GM23338 (cell line): Measurements from ENCODE around the gene DOLK. TPM values are rescaled to one million over a fixed set of nuclear protein-coding genes. Genes with fewer than 3 reads are reported as not detected.

Experiments
- ATAC-seq: fragments of 200-7000 bp; cut with Tn5 transposase; 3 replicates; pipeline ENCODE4 v1.9.1; 2020
- DNase-seq: peaks from one replicate; pipeline ENCODE4 v3.0.0-alpha.2; 2015; ENCODE audit warnings: low spot score
- H2AFZ ChIP-seq: fragments of 200-600 bp; sonication (generic); 2 replicates; pipeline ENCODE4 v1.8.0; 2016; ENCODE audit warnings: antibody characterized with exemption, mild to moderate bottlenecking, moderate library complexity
- H3F3A ChIP-seq: fragments of 200-600 bp; sonication (generic); replicated peaks from 2 replicates; pipeline ENCODE4 v1.8.0; 2017; ENCODE audit warnings: antibody characterized with exemption, mixed run types, low read depth
- H3K27ac ChIP-seq: fragments of 200-600 bp; sonication (generic); 2 replicates; pipeline ENCODE4 v1.6.1; 2016; ENCODE audit warnings: low read depth
- H3K27me3 ChIP-seq: fragments of 200-600 bp; sonication (generic); 2 replicates; pipeline ENCODE4 v1.8.0; 2016; ENCODE audit warnings: mild to moderate bottlenecking, mixed run types, moderate library complexity; ENCODE audit not compliant: insufficient read depth
- H3K36me3 ChIP-seq: fragments of 200-600 bp; sonication (generic); 2 replicates; pipeline ENCODE4 v1.8.0; 2016; ENCODE audit warnings: mild to moderate bottlenecking; ENCODE audit not compliant: insufficient read depth
- H3K4me1 ChIP-seq: fragments of 200-600 bp; sonication (generic); 2 replicates; pipeline ENCODE4 v1.8.0; 2016; ENCODE audit warnings: mild to moderate bottlenecking, moderate library complexity; ENCODE audit not compliant: insufficient read depth
- H3K4me2 ChIP-seq: fragments of 200-600 bp; sonication (generic); 2 replicates; pipeline ENCODE4 v1.7.1; 2017; ENCODE audit warnings: mixed run types
- H3K4me3 ChIP-seq: fragments of 200-600 bp; sonication (generic); 2 replicates; pipeline ENCODE4 v1.6.1; 2016; ENCODE audit warnings: mixed run types
- H3K79me2 ChIP-seq: fragments of 200-600 bp; sonication (generic); replicated peaks from 2 replicates; pipeline ENCODE4 v1.8.0; 2017; ENCODE audit warnings: mild to moderate bottlenecking; ENCODE audit not compliant: insufficient read depth
- H3K9me2 ChIP-seq: fragments of 200-600 bp; sonication (generic); 2 replicates; pipeline ENCODE4 v1.8.0; 2017; ENCODE audit not compliant: insufficient read depth
- H4K20me1 ChIP-seq: fragments of 200-600 bp; sonication (generic); replicated peaks from 2 replicates; pipeline ENCODE4 v1.8.0; 2017; ENCODE audit warnings: mild to moderate bottlenecking; ENCODE audit not compliant: insufficient read depth
- H3K27ac Mint-ChIP-seq: 2 replicates; pipeline ENCODE4 v1.8.0; 2020; ENCODE audit warnings: inconsistent platforms, mild to moderate bottlenecking, moderate library complexity, mixed read lengths
- H3K27me3 Mint-ChIP-seq: 3 replicates; pipeline ENCODE4 v1.8.0; 2022; ENCODE audit warnings: low read depth, mild to moderate bottlenecking, moderate library complexity, mixed read lengths, inconsistent platforms; ENCODE audit not compliant: insufficient read depth, poor library complexity
- H3K36me3 Mint-ChIP-seq: 3 replicates; pipeline ENCODE4 v1.8.0; 2021; ENCODE audit warnings: low read depth, mild to moderate bottlenecking, inconsistent platforms, moderate library complexity, mixed read lengths
- H3K4me1 Mint-ChIP-seq: 3 replicates; pipeline ENCODE4 v1.8.0; 2020; ENCODE audit warnings: mild to moderate bottlenecking, inconsistent platforms, mixed read lengths
- H3K4me3 Mint-ChIP-seq: 3 replicates; pipeline ENCODE4 v1.8.0; 2021; ENCODE audit warnings: moderate library complexity, mild to moderate bottlenecking, inconsistent platforms, mixed read lengths
- H3K9me3 Mint-ChIP-seq: 3 replicates; pipeline ENCODE4 v1.8.0; 2020; ENCODE audit warnings: moderate library complexity, mild to moderate bottlenecking, inconsistent platforms, mixed read lengths
- CREB1 ChIP-seq: fragments of 250-450 bp; sonication (Bioruptor Pico); IDR thresholded peaks from 2 replicates; pipeline ENCODE4 v1.5.0; 2020; ENCODE audit warnings: low read depth, mild to moderate bottlenecking, moderate library complexity
- EZH2 ChIP-seq: fragments of 200-600 bp; sonication (generic); IDR thresholded peaks from one replicate; pipeline ENCODE4 v1.8.0; 2017; ENCODE audit warnings: antibody characterized with exemption, mild to moderate bottlenecking, low read depth; ENCODE audit not compliant: unreplicated experiment
- EZH2phosphoT487 ChIP-seq: fragments of 200-600 bp; sonication (generic); IDR thresholded peaks from one replicate; pipeline ENCODE4 v1.8.1; 2018; ENCODE audit warnings: antibody characterized with exemption; ENCODE audit not compliant: unreplicated experiment
- JUNB ChIP-seq: IDR thresholded peaks from one replicate; pipeline ENCODE4 v1.6.1; 2016; ENCODE audit warnings: antibody characterized with exemption; ENCODE audit not compliant: unreplicated experiment
- NANOG ChIP-seq: IDR thresholded peaks from 2 replicates; pipeline ENCODE4 v1.6.1; 2016; ENCODE audit warnings: antibody characterized with exemption, borderline replicate concordance
- POLR2AphosphoS5 ChIP-seq: IDR thresholded peaks from 2 replicates; pipeline ENCODE4 v1.6.1; 2016; ENCODE audit warnings: antibody characterized with exemption, low read depth
- STAT1 ChIP-seq: IDR thresholded peaks from one replicate; pipeline ENCODE4 v1.6.1; 2016; ENCODE audit warnings: antibody characterized with exemption; ENCODE audit not compliant: unreplicated experiment
- ZNF114 ChIP-seq: fragments of 250-450 bp; sonication (Bioruptor Pico); IDR thresholded peaks from 2 replicates; pipeline ENCODE4 v1.5.0; 2020; ENCODE audit warnings: mild to moderate bottlenecking, moderate library complexity
- ZNF331 ChIP-seq: fragments of 250-450 bp; sonication (Bioruptor Pico); IDR thresholded peaks from 2 replicates; pipeline ENCODE4 v1.5.0; 2020; ENCODE audit warnings: low read depth, mild to moderate bottlenecking, moderate library complexity
- polyA plus RNA-seq: library from polyadenylated mRNA; unstranded; fragments of >200 nt; fragmentation: Nextera tagmentation; extraction: Ambion mirVana; gene quantifications from 2 replicates; pipeline ENCODE4 v1.2.1, GENCODE V29; 2016
- total RNA-seq: library from RNA; depleted of rRNA; stranded (reverse); fragments of >200 nt; shearing (Covaris generic); gene quantifications from 2 replicates; pipeline ENCODE4 v1.2.3, GENCODE V29; 2014
- TF ChIP-seq, protein P1 (sequence below): fragments of 250-450 bp; sonication (Bioruptor Pico); IDR thresholded peaks from 2 replicates; pipeline ENCODE4 v1.5.0; 2020; ENCODE audit warnings: mild to moderate bottlenecking, moderate library complexity
- TF ChIP-seq, protein P2 (sequence below), 2 experiments: fragments of 200-600 bp in 1 of 2; sonication (generic) in 1 of 2; conservative IDR thresholded peaks; 2 replicates each; pipeline versions ENCODE4 v1.5.1 to v1.6.1; 2016 to 2017; ENCODE audit warnings: antibody characterized with exemption in 2 of 2, low read depth in 2 of 2, mild to moderate bottlenecking in 2 of 2, moderate library complexity in 1 of 2
- TF ChIP-seq, protein P3 (sequence below): IDR thresholded peaks from one replicate; pipeline ENCODE4 v1.6.1; 2018; ENCODE audit warnings: antibody characterized with exemption; ENCODE audit not compliant: unreplicated experiment

DOLK gene
- total and polyA plus RNA-seq, 2 experiments from 2014 or later, result 9.8 to 20.2 TPM

DNA sequence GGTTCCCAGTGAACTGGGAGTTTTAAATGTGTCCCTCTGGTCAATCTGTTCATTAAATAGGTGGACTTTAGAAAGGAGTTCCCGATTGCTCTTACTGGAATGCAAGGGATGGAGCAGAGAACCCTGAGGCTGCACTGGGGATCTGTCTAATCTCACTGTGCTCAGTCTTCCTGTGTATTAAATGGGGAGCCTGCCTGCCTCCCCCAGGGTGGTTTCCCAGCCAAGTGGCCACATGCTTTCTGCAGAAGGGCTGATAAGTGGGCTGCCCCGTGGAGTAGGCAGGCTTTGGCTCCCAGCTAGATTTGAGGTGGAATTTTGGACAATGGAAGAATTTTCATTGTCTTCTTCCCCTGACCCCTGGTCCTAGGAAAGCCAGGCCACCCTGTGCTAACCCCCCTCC is 40.7 kb downstream of the DOLK start:
- Histone ChIP-seq H3K9me2 (no peaks in the 10 kb centered on the region), H3K36me3 (peaks cover 5% of the 10 kb centered on the region; the same call in 1 of the 2 replicates), H3F3A (no peaks in the 10 kb centered on the region), H4K20me1 (peaks cover 16% of the 10 kb centered on the region; the same call in 1 of the 2 replicates), H2AFZ (no peak overlapping the region), H3K79me2 (peaks cover 38% of the 10 kb centered on the region), H3K4me3 (no peak overlapping the region), H3K27ac (0 out of 2 replicates have a peak overlapping the region, but pooled peaks have one; percentile 63), H3K4me2 (no peak overlapping the region), H3K27me3 (no peaks in the 10 kb centered on the region), H3K4me1 (peaks cover 8% of the 10 kb centered on the region)
- no peak overlapping the region for H3K27ac Mint-ChIP-seq
- ATAC-seq (no peak), DNase-seq (no peak)
- peaks cover 14% of the 10 kb centered on the region for H3K4me1 Mint-ChIP-seq
- H3K27me3 Mint-ChIP-seq, result peaks cover 2% of the 10 kb centered on the region
- H3K36me3 Mint-ChIP-seq, result peaks cover 48% of the 10 kb centered on the region
- TF ChIP-seq EZH2phosphoT487 (no peak), STAT1 (no peak), POLR2AphosphoS5 (no peak), NANOG (no peak), EZH2 (no peak), JUNB (no peak), CREB1 (CRISPR knock-in tag) (no peak), ZNF114 (CRISPR knock-in tag) (no peak), ZNF331 (CRISPR knock-in tag) (no peak)
- TF ChIP-seq, protein P1, sequence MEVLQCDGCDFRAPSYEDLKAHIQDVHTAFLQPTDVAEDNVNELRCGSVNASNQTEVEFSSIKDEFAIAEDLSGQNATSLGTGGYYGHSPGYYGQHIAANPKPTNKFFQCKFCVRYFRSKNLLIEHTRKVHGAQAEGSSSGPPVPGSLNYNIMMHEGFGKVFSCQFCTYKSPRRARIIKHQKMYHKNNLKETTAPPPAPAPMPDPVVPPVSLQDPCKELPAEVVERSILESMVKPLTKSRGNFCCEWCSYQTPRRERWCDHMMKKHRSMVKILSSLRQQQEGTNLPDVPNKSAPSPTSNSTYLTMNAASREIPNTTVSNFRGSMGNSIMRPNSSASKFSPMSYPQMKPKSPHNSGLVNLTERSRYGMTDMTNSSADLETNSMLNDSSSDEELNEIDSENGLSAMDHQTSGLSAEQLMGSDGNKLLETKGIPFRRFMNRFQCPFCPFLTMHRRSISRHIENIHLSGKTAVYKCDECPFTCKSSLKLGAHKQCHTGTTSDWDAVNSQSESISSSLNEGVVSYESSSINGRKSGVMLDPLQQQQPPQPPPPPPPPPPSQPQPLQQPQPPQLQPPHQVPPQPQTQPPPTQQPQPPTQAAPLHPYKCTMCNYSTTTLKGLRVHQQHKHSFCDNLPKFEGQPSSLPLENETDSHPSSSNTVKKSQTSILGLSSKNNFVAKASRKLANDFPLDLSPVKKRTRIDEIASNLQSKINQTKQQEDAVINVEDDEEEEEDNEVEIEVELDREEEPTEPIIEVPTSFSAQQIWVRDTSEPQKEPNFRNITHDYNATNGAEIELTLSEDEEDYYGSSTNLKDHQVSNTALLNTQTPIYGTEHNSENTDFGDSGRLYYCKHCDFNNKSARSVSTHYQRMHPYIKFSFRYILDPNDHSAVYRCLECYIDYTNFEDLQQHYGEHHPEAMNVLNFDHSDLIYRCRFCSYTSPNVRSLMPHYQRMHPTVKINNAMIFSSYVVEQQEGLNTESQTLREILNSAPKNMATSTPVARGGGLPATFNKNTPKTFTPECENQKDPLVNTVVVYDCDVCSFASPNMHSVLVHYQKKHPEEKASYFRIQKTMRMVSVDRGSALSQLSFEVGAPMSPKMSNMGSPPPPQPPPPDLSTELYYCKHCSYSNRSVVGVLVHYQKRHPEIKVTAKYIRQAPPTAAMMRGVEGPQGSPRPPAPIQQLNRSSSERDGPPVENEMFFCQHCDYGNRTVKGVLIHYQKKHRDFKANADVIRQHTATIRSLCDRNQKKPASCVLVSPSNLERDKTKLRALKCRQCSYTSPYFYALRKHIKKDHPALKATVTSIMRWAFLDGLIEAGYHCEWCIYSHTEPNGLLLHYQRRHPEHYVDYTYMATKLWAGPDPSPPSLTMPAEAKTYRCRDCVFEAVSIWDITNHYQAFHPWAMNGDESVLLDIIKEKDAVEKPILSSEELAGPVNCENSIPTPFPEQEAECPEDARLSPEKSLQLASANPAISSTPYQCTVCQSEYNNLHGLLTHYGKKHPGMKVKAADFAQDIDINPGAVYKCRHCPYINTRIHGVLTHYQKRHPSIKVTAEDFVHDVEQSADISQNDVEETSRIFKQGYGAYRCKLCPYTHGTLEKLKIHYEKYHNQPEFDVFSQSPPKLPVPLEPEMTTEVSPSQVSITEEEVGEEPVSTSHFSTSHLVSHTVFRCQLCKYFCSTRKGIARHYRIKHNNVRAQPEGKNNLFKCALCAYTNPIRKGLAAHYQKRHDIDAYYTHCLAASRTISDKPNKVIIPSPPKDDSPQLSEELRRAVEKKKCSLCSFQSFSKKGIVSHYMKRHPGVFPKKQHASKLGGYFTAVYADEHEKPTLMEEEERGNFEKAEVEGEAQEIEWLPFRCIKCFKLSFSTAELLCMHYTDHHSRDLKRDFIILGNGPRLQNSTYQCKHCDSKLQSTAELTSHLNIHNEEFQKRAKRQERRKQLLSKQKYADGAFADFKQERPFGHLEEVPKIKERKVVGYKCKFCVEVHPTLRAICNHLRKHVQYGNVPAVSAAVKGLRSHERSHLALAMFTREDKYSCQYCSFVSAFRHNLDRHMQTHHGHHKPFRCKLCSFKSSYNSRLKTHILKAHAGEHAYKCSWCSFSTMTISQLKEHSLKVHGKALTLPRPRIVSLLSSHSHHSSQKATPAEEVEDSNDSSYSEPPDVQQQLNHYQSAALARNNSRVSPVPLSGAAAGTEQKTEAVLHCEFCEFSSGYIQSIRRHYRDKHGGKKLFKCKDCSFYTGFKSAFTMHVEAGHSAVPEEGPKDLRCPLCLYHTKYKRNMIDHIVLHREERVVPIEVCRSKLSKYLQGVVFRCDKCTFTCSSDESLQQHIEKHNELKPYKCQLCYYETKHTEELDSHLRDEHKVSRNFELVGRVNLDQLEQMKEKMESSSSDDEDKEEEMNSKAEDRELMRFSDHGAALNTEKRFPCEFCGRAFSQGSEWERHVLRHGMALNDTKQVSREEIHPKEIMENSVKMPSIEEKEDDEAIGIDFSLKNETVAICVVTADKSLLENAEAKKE, result no peak
- TF ChIP-seq, protein P2, sequence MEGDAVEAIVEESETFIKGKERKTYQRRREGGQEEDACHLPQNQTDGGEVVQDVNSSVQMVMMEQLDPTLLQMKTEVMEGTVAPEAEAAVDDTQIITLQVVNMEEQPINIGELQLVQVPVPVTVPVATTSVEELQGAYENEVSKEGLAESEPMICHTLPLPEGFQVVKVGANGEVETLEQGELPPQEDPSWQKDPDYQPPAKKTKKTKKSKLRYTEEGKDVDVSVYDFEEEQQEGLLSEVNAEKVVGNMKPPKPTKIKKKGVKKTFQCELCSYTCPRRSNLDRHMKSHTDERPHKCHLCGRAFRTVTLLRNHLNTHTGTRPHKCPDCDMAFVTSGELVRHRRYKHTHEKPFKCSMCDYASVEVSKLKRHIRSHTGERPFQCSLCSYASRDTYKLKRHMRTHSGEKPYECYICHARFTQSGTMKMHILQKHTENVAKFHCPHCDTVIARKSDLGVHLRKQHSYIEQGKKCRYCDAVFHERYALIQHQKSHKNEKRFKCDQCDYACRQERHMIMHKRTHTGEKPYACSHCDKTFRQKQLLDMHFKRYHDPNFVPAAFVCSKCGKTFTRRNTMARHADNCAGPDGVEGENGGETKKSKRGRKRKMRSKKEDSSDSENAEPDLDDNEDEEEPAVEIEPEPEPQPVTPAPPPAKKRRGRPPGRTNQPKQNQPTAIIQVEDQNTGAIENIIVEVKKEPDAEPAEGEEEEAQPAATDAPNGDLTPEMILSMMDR (conservative IDR thresholded peaks at IDR 0.05; ENCODE audit: low read depth in 2 of 2), result no peak
- TF ChIP-seq, protein P3, sequence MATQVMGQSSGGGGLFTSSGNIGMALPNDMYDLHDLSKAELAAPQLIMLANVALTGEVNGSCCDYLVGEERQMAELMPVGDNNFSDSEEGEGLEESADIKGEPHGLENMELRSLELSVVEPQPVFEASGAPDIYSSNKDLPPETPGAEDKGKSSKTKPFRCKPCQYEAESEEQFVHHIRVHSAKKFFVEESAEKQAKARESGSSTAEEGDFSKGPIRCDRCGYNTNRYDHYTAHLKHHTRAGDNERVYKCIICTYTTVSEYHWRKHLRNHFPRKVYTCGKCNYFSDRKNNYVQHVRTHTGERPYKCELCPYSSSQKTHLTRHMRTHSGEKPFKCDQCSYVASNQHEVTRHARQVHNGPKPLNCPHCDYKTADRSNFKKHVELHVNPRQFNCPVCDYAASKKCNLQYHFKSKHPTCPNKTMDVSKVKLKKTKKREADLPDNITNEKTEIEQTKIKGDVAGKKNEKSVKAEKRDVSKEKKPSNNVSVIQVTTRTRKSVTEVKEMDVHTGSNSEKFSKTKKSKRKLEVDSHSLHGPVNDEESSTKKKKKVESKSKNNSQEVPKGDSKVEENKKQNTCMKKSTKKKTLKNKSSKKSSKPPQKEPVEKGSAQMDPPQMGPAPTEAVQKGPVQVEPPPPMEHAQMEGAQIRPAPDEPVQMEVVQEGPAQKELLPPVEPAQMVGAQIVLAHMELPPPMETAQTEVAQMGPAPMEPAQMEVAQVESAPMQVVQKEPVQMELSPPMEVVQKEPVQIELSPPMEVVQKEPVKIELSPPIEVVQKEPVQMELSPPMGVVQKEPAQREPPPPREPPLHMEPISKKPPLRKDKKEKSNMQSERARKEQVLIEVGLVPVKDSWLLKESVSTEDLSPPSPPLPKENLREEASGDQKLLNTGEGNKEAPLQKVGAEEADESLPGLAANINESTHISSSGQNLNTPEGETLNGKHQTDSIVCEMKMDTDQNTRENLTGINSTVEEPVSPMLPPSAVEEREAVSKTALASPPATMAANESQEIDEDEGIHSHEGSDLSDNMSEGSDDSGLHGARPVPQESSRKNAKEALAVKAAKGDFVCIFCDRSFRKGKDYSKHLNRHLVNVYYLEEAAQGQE, result no peak
- no peak overlapping the region for H3K4me3 Mint-ChIP-seq
- H3K9me3 Mint-ChIP-seq, result no peaks in the 10 kb centered on the region
